Activated CD8-positive, alpha-beta memory T cell treated with anti-CD3 and anti-CD28 coated beads for 1 hour (primary cell): Measurements from ENCODE around the gene SYT1.
"Not testable (repeated sequence)": the region's sequence is repeated elsewhere in the genome, so short reads cannot be mapped to it uniquely, and the experiment has no call there.

Experiments
- DNase-seq, 2 donors: peaks; one replicate each; pipeline ENCODE4 v3.0.0-alpha.2; 2020; ENCODE audit warnings: low read depth in 1 of 2; ENCODE audit errors: extremely low read depth in 1 of 2

The SYT1 gene

GRCh38 chr12:78966062-78966461, 101.5 kb downstream of the SYT1 start:
- no peak for DNase-seq

GRCh38 chr12:78966926-78967325, 102.4 kb downstream of the SYT1 start:
- DNase-seq, result no peak

GRCh38 chr12:78968226-78968625, 103.7 kb downstream of the SYT1 start:
- DNase-seq, result no peak

GRCh38 chr12:78970041-78970440, 105.5 kb downstream of the SYT1 start:
- DNase-seq, result no peak

- no peak for DNase-seq
Measured at GRCh38 chr12:78977304-78977867, 112.8 kb downstream of the SYT1 start.

GRCh38 chr12:78994168-78994791, 129.7 kb downstream of the SYT1 start:
- no peak for DNase-seq

- no peak for DNase-seq
Measured at GRCh38 chr12:79000501-79000900, 135.9 kb downstream of the SYT1 start.

- DNase-seq, result no peak
Measured at GRCh38 chr12:79001404-79001803, 136.8 kb downstream of the SYT1 start.

- DNase-seq, result no peak
Measured at GRCh38 chr12:79006306-79006705, 141.7 kb downstream of the SYT1 start.

- DNase-seq, result no peak
Measured at GRCh38 chr12:79008591-79008990, 144.0 kb downstream of the SYT1 start.

- no peak for DNase-seq
Measured at GRCh38 chr12:79012636-79013035, 148.1 kb downstream of the SYT1 start.

- DNase-seq, result no peak
Measured at GRCh38 chr12:79016181-79016580, 151.6 kb downstream of the SYT1 start.

- no peak for DNase-seq
Measured at GRCh38 chr12:79019672-79020071, 155.1 kb downstream of the SYT1 start.

- DNase-seq, result no peak
Measured at GRCh38 chr12:79020106-79020505, 155.5 kb downstream of the SYT1 start.

GRCh38 chr12:79021021-79021420, 156.4 kb downstream of the SYT1 start:
- DNase-seq, result no peak

- DNase-seq, result no peak
Measured at GRCh38 chr12:79023261-79023660, 158.7 kb downstream of the SYT1 start.

GRCh38 chr12:79023784-79024183, 159.2 kb downstream of the SYT1 start:
- DNase-seq, result no peak

GRCh38 chr12:79033788-79034187, 169.2 kb downstream of the SYT1 start:
- DNase-seq, result no peak

GRCh38 chr12:79044748-79045147, 180.2 kb downstream of the SYT1 start:
- not testable (repeated sequence) for DNase-seq

GRCh38 chr12:79045149-79045703, 180.7 kb downstream of the SYT1 start:
- not testable (repeated sequence) for DNase-seq

- no peak for DNase-seq
Measured at GRCh38 chr12:79046021-79046420, 181.4 kb downstream of the SYT1 start.

GRCh38 chr12:79048962-79049361, 184.4 kb downstream of the SYT1 start:
- no peak for DNase-seq

GRCh38 chr12:79053394-79053793, 188.8 kb downstream of the SYT1 start:
- no peak for DNase-seq
